ENCODE data around the gene ST3GAL3.

Gene ST3GAL3, protein sequence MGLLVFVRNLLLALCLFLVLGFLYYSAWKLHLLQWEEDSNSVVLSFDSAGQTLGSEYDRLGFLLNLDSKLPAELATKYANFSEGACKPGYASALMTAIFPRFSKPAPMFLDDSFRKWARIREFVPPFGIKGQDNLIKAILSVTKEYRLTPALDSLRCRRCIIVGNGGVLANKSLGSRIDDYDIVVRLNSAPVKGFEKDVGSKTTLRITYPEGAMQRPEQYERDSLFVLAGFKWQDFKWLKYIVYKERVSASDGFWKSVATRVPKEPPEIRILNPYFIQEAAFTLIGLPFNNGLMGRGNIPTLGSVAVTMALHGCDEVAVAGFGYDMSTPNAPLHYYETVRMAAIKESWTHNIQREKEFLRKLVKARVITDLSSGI

DNA sequence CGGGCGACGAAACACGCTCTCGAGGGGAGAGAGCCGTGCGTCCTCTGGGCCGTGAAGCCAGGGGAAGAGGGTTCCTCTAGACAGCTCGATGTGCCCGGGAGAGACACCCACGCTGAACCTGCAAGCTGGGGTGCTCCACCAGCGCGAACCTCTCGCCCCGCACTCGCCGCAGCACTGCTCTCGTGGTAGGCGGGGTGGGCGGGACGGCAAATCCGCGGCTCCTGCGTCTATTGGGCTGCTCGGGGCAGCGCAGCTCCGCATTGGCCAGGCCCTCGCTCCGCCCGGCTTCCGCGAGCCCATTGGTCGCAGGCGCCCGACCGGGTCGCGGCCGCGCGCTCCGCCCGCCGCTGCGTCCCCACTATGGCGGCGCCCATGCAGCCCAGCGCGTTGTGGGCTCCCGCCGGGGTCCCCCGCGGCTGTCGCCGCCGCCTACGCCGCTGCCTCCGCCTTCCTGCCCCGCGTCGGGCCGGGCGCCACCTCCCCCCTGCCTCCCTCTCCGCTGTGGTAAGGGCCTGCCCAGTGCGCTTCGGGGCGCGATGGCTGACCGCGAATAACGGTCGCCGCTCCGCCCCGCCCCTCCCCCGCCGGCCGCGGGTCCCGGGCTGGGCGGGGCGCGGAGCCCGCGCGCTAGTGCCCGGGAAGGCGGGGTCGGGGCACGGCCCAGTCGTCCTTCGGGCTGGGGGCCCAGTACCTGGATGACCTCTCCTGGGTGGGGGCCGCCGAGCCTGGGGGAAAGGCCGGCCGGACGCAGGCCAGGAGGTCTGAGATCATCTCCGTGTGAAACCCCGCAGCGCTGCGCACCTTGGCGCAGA, at the start of gene ST3GAL3:
Gene ST3GAL3, plus strand, starts transcription at position 347 of the 812 bp plus-strand sequence. CDS start 28,727 bp downstream, outside the sequence.
- DNase-seq: peak; percentile 75

DNA sequence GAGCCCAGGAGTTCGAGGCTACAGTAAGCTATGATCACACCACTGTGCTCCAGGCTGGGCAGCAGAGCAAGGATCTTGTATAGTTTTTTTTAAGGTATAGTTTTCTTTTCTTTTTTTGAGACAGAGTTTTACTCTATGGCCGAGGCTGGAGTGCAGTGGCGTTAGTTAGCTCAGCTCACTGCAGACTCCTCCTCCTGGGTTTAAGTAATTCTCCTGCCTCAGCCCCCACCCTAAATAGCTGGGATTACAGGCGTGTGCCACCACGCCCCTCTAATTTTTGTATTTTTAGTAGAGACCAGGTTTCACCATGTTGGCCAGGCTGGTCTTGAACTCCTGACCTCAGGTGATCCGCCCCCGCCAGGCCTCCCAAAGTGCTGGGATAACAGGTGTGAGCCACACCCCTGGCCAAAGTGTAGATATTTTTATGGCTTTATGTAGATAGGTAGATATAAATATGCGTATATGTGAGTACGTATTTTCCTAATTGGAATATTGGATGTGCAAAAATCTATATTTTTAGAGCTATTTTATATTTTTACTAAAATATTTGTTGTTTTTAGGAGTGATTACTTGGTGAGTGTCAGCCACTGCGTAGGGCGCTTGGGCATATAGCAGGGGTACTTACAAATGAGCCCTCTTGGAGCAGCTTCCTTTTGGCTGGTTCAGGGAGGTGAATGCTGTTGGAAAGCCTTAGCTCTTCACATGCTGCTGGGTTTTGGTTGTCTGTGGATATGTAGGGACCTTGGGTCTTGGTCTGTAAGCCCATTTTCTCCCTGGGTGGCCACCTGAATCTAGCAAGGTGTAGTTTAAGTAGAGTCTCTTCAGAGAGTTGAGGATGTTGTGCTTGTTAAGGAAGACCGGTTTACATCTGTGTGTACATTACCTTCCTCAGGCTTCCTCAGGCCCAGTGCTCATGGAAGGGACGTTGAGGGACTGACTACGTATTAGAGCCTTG, 47.8 kb upstream of the ST3GAL3 start:
- no peak for DNase-seq

DNA sequence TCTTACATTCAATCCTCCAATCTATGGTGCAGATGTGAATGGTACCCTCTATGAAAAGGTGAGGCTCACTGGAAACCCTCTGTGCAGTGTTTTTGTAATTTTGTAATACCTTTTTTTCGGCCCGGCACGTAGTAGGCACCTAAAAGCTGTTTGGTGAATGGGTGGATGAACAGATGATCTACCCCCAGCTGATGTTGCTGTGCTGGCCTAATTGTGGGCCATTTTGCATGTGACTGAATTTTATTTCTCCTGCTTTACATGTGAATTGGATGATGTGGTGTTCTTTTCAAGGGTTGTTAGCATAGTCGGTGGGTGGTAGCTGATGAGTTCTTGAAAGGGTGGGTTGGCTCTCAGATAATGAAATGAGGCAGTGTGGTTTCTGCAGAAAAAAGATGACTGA, 47.0 kb upstream of the ST3GAL3 start:
- DNase-seq: no peak

DNA sequence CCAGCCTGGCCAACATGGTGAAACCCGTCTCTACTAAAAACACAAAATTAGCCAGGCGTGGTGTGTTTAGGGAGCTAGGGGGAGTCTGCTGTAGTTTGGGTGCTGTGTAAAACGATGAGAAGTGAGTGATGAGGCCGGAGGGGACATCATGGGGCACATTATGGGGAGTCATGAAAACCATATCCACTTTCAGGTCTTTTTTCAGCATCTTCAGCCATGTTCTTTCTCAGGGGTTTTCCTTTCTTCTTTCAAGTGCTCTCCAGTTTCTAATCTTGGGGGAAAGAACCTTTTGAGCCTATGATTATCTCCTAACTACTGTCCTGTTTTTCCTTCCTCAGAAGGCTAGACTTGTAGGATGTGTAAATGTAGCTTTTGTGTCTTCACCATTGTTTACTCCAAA, 43.0 kb upstream of the ST3GAL3 start:
- no peak for DNase-seq

DNA sequence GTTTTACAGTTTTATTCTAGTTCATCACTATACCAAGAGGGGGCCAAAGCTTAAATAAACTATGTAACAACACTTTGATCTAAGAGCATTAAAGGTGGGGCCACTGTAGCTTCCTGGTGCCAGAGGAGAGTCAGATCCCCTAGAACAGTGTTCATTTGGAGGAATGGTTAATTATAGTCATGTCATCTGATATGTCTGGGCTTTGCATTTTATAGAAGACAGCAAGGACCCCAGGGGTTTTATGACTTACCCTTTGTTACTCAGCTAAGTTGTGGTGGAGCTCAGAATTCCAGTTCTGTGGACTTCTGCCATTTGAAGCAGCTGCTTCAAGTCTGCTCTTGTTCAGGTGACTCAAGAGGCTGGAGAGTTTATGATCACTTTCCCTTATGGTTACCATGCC, 40.7 kb upstream of the ST3GAL3 start:
- no peak for DNase-seq

DNA sequence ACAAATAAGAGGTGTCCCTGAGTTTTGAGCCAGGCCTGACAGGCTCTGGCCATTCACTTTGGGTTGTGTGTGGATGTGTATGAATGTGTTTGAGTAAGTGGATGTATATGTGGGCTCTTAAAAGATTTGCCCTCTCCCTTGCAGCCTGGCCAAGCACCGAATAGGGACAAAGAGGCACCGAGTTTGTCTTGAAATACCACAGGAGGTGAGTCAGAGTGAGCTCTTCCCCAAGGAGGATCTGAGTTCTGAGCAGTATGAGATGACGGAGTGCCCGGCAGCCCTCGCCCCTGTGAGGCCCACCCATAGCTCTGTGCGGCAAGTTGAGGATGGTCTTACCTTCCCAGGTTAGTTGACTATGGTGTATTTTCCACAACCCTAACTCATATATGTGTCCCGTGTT, 38.4 kb upstream of the ST3GAL3 start:
- DNase-seq: no peak

DNA sequence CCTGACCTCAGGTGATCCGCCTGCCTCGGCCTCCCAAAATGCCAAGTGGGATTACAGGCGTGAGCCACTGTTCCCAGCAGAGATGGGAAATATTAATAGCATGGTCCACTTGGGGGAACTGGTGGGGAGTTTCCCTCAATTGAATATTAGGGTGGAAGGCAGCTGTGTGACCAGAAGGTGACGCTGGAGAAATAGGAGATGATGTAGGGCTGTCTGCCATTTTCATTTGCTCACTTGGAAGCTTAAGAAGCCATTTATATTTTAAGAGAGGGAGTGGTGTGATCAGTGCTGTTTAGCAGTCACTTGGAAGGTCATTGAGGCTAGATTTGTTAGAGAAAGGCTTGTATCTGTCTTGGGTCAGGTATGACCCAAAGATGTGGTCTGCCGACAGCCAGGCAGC, 37.5 kb upstream of the ST3GAL3 start:
- no peak for DNase-seq

DNA sequence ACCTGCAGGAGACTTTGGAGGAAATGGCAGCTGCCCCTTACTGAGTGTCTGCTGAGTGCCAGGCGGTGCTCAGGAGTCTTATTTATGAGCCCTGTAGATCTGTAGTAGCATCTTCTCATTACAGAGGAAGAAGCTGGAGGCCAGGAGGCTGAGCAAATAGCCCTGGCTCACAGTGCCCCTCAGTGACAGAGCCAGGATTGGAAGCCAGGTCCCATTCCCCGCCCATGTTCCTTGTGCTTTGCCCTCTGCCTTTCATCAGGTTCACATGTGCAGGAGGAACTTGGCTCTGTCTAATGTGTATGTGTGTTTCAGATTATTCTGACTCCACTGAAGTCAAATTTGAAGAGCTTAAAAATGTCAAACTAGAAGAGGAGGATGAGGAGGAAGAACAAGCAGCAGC, 36.1 kb upstream of the ST3GAL3 start:
- no peak for DNase-seq

DNA sequence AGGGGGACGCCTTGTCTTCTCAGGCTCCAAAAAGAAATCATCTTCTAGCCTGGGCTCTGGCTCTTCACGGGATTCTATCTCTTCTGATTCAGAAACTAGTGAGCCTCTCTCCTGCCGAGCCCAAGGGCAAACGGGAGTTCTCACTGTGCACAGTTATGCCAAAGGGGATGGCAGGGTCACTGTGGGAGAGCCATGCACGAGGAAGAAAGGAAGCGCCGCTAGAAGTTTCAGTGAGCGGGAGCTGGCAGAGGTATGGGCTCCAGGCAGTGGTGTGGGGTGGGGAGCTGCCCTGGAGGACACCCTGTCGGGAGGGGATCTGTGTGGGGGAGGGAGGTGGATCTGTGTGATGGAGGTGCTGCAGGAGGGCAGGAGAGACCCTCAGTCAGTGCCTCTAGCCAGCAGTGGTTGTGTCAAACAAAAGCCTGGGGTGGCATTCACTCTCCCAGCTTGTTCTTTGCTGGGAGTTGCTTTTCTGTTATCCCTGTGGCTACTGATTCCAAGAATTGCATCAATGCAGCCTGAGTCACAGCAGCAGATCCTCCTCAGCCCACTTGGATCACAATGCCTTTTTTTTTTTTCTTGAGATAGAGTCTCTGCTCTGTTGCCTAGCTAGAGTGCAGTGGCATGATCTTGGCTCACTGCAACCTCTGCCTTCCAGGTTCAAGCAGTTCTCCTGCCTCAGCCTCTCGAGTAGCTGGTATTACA, 35.6 kb upstream of the ST3GAL3 start:
- DNase-seq: no peak

DNA sequence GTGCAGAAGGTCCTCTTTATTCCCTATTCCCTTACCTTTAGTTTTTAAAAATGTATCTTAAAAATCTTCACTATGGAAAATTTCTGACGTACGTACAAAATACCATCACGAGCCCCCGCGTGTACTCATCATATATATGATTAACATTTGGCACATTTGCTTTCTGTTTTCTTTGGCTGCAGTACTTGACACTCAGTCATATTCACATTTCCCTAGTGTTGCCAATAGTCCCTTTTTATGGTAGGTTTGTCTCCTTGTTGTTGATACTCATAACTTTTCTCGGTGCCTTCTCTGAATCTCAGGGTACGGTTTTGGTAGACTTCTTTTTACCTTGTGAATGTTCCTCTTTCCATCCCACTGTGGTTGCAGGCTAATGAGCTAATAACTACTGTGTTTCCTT, 34.1 kb upstream of the ST3GAL3 start:
- DNase-seq: no peak

DNA sequence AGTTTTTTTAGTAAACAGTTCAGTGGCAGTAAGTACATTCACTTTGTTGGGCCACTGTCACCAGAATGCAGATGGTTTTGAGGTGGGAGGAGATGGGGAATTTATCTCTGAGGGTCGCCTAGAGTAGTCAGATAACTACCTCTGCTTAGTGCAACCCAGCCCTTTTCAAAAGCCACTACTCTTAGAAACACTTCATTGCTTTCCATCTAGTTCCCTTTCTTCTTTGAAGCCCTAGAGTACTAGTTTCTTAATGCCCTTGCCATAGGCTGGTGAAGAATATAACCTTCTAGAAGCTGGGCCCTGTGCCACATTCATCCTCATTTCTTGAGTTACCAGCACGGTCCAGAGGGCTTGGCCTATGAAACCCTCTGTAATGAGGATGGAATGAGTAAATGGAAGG, 28.4 kb upstream of the ST3GAL3 start:
- no peak for DNase-seq

DNA sequence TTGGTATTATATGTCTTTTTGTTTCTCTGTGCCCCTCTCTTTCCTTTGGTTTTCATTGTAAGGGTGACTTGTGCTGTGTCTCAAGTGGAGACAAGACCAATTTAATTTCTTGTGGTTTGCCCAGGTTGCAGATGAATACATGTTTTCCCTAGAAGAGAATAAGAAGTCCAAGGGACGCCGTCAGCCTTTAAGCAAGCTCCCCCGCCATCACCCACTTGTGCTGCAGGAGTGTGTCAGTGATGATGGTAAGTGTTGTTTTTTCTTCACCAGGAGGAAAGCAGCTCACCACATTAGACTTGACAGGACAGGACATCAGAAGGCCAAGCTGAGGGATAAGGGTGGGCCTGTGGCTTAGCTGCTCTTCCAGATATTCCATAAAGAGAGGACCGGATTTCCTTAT, 23.8 kb upstream of the ST3GAL3 start:
- no peak for DNase-seq

DNA sequence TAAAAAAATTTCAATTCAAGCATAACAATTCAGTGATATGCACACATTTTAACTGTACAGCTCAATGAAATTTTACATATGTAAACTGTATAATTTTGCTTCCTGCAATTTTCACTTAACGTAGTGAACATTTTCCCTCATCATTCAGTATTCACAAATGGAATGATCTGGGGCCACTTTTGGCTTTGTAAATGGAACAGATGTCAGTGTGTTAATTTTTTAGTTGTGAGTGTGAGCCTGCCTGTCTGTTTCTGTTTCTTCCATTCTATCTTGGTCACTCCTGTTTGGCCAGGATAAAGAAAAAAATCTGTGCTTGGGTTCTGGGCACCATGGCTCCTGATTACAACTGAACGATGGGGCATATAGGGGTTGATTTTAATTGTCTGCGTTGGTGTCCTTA, 20.5 kb upstream of the ST3GAL3 start:
- DNase-seq: no peak

DNA sequence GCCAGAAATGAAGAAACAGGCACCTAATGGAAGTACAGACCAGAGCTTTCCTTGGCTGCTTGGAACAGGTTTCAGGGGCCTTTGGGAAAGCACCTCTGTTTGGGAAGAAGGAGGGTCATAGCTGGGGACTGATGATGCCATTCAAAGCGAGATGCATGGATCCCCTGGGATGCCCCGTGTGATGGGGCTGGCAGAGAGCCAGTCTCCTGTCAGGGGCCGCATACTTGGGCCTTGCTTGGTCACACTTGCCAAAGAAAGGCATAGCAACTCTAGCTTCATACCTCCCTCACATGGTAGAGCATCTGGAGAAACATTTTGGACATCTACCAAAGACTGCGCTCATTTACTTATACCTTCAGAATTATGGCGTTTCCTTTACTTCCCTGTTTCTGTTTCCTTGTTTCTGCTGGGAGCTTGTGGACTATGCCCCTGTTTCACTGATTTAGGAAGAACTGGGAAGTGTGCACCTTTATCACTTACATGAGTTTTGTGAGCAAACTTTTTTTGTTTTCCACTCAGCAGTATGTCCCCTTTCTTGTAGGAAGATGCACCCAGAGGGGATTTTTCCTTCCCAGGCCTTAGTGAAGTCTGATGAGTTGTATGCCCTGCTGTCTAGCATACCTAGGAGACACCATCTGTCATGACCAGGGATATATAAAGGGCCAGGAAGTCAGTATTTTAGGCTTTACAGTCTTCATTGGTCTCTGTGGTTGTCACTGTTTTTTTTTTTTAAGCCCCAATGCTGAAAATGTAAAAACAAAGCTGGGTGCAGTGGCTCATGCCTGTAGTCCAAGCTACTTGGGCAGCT, 19.8 kb upstream of the ST3GAL3 start:
- no peak for DNase-seq

DNA sequence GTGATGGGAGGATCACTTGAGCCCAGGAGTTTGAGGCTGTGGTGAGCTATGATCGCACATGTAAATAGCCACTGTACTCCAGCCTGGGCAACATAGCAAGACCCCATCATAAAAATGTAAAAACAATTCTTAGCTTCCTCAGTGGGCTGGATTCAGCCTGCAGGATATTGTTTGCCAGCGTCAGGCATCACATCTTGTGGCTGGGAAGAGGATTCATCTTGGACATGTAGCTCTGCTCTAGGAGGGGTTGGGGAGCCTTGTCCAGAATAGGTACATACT, 19.3 kb upstream of the ST3GAL3 start:
- DNase-seq: no peak

DNA sequence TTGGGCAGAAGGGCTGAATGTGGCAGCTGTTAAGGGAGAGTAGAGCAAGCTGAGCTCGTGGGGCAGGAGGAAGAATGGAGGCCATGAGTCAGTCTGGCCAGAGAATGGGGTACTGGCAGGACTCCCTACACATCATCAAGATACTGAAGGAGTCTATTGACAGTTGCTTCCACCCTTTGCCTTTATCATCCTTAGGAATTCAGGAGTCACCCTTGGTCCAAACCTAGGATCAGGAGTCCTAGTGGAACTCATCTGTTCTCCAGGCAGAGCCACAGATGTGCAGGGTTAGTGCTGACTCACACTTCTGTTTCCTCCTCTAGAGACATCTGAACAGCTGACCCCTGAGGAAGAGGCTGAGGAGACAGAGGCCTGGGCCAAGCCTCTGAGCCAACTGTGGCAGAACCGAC, 18.7 kb upstream of the ST3GAL3 start:
- DNase-seq: peak; percentile 23

DNA sequence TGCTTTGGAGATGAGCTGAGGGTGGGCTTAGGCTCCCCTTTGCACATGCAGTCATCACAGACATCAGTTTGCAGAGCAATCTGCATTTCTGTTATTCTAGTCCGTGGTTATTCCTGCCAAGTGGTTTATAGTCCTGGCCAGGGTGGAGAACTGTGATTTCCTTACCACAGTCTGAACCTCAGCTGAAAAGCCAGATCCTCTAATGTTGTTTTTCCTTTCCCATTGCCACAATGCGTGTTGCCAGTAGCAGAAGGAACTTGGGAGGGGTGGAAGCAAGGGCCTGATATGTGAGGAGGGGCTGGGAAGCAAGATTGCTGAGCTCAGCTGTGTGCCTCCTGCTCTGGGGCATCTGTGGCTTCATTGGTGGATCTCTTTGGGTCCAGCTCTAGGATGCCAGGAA, 18.0 kb upstream of the ST3GAL3 start:
- DNase-seq: no peak

DNA sequence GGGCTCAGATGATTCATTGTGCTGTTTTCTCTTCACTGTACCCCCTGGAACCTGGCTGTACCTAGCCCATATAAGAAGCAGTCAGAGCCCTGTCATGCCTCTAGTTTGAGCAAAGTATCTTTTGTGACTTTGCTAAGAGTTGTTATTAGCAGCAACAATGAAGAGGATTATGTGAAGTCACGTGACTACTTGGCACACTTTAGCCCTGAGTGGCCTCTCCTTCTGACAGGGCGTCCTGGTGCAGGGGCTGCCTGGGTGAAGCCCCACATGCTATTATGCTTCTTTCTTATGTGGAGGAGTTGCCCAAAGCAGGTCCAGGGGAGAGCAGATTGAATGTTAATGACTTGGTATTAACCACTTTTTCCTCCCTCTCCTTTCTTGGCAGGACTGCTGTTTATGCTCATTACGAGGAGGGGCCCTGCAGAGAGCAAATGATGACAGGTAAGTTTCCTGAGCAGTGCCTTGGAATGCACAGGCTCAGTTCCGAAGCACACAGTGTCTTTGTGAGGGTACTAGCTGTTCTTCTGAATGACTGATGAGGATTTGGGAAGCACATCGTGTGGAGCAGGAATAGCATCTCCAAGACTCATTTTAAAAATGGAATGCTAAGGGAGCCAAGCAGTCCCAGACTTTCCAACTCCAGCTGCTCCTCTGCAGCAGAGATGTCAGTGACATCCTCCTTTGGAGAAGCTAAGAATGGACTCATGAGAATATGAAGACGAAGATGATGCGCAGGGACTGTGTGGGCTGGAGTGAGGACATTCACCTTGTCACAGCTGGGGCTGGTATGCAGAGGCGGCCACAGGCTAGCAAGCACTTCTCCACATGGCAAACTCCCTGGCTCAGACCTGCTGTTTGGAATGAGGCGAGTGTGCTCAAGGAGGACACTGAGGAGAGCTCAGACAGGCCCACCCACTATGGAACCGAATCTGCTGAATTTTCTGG, 15.2 kb upstream of the ST3GAL3 start:
- DNase-seq: no peak

DNA sequence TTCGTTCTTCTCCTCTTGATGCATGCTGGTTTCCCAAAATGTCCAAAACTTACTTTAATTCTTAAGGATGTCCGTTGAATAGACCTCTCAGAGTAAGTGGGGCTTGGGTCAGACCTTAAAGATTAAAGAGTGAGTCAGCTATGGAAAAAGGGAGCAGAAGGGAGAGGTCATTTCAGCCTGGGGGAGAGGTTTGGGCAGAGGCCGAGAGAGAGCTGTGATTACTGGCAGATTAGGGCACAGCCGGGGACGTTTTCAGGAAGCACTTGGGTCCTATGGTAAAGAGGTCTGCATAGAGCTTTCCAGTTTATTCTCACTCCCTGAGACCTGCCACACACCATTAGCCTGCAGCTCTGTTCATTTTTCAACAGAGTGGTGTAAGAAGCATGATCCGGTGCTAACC, 14.0 kb upstream of the ST3GAL3 start:
- no peak for DNase-seq

DNA sequence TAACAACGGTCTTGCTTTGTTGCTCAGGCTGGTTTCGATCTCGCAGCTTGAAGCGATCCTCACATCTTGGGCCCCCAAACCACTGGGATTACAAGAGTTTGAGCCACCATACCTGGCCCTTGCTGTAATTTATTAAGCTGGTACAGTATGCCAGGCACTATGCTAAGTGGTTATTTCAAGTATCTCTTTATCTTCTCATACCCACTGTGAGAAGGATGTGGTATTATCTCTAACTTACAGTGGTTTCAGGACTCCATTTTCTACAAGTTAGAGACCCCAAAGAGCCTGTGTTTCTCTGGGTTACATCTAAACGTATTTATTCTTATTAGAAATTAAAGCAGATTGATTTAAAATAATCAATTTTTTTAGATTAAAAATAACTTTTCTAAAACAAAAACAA, 8.1 kb upstream of the ST3GAL3 start:
- no peak for DNase-seq

DNA sequence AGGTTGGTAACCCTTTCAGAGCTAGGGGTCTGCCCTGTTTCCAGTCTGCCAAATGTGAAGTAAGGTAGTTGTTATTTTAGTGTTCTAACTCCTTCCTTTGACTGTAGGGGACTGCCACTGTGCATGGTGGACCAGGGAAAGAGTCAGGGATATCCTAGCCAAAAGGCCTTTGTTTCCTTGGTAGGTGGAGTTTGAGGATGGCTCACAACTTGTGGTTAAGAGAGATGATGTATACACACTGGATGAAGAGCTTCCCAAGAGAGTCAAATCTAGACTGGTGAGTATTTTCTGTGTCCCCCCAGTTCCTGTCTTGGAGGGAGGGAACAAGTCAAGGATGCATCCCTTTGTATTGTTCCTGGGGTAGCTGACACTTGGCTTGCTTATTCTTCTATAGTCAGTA, 3.5 kb upstream of the ST3GAL3 start:
- no peak for DNase-seq
